Stimulated activated CD8-positive, alpha-beta memory T cell treated with anti-CD3 and anti-CD28 coated beads, Interleukin-4, amount 100 ng/mL, for 48 hours (primary cell): Measurements from ENCODE around the gene ATP6V1G2.
"Not testable (repeated sequence)": the region's sequence is repeated elsewhere in the genome, so short reads cannot be mapped to it uniquely, and the experiment has no call there.

Source experiments
- DNase-seq: peaks from one replicate; pipeline ENCODE4 v3.0.0-alpha.2; 2020

Gene ATP6V1G2

GRCh38 chr6:31546339-31546957, at the start of gene ATP6V1G2:
TSS of gene ATP6V1G2 (minus strand) at chr6:31546608. CDS start at chr6:31546559, 49 bp downstream.
- peak; percentile 94 for DNase-seq

- DNase-seq: no peak
Measured at GRCh38 chr6:31592396-31592771, 46.0 kb upstream of the ATP6V1G2 start.

GRCh38 chr6:31590691-31591090, 44.3 kb upstream of the ATP6V1G2 start:
- DNase-seq: not testable (repeated sequence)

DNA sequence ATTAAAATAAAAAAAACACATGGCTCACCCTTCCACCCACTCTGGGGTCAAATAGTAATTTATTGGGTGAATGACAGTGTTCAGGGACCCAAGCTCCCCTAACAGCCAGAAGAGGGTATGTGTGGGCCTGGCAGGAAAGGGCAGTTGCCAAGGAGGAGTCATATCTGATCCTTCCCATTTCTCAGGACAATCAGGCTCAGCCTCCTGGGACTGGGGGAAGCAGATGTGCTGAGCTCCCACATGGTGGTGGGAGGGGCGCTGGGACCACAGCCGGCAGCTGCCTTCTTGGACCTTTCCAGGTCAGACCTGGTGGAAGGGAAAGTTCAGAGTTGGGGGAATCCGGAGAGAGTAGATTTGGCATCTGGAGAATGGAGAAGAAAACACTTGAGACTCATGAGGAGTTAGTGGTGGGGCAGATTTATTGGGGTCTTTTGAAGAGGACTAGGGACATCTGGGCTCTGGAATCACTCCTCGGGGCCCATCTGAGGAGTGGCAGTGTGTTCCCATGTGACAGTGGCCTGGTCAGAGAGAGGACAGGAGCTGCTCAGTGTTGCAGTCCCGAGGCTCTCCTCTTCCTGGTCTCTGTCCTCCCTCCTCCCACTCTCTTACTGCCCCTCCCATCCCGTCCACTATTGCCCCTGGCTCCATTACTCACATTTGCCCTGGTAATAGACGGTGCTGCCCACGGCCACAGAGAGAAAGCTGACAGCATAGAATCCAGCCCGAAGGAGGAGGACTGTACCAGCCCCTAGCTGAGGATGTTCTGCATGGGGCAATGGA, 42.7 kb upstream of the ATP6V1G2 start:
- no peak for DNase-seq

DNA sequence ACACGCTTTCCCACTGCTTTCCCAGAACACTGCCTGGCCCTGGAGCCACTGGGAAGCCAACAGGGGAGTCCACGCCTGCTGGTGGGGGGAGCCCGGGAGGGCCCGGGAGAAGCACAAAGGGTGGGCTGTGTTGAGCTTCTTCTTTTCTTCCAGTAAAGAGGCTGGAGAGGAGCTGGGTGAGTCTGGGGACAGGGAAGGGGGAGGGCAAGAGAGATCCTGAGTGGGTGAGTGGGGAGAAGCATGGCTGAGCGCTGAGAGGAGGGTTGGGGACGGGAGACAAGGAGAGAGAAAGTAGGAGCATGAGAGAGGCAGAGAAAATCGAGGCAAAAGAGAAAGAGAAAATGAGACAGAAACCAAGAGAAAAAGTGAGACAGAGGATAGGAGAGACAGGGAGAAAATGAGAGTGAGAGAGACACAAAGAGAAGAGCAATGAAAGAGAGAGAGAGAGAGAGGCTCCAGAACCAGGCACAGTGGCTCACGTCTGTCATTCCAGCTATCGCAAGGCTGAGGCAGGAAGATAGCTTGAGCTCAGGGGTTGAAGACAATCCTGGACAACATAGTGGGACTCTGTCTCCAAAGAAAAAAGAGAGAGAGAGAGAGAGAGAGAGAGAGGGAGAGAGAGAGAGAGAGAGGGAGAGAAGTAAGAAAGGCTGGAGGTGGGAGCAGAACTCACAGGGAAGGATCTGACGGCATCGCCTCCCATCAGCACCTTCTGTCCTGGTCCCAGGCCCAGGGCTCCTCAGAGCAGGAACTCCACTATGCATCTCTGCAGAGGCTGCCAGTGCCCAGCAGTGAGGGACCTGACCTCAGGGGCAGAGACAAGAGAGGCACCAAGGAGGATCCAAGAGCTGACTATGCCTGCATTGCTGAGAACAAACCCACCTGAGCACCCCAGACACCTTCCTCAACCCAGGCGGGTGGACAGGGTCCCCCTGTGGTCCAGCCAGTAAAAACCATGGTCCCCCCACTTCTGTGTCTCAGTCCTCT, 41.7 kb upstream of the ATP6V1G2 start:
- no peak for DNase-seq

DNA sequence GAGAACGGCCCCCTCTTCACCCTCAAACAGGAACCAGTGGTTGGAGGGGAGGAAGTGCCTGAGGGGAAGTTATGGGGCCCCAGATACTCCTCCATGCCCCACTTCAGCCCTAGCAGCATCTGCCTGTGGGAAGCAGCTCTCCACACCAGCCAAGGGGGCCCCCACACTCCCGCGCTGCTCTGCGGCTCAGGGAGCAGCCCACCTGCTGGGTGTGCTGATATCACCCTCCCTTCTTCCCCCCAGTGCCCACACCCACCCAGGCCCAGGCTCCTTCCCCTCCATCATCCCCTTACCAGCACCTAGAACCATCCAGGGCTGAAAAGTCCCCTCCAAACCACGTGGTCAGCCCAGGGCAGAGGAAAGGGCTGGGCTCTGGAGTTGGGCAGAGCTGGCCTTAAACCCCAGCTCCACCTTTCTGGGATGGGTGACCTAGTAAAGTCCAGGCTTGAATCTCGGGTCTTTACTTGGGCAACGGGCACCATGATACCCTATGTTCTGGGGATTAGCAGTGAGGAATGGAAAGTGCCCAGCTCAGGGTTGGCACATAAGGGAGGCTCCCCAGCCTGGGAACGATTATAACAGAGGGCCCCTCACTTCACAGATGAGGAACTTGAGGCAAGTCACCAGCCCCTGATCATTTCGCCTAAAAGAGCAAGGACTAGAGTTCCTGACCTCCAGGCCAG, 40.3 kb upstream of the ATP6V1G2 start:
- peak; percentile 49 for DNase-seq

GRCh38 chr6:31586008-31586407, 39.6 kb upstream of the ATP6V1G2 start, which contains the start of gene LST1:
TSS of gene LST1 (plus strand) at chr6:31586277. CDS start at chr6:31587300, 1,023 bp downstream.
- no peak for DNase-seq

GRCh38 chr6:31585491-31585890, 39.1 kb upstream of the ATP6V1G2 start:
- DNase-seq: peak; percentile 64

DNA sequence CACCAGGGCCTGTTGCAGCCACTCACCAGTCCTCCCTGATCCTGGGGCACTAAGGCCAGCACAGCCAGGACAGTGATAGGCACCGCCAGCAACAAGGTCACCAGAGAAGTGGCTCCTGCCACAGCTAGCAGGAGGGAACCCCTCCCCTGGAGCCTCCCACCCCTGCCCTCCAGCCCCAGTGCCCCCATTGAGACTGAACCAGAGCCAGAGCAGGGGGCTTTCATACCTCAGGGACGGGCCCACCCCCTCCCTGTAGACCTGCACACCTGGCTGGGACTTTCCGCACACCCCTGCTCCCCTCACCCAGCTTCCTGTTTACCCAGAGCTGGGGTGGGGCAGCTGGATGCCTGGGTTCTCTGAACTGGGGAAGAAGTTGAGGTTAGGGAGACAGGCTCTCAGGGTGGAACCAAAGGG, 35.8 kb upstream of the ATP6V1G2 start, which contains the start of gene LTB:
TSS of gene LTB (minus strand) at position 195 of the 414 bp plus-strand sequence. CDS start at position 188, 7 bp downstream.
- peak; percentile 60 for DNase-seq

DNA sequence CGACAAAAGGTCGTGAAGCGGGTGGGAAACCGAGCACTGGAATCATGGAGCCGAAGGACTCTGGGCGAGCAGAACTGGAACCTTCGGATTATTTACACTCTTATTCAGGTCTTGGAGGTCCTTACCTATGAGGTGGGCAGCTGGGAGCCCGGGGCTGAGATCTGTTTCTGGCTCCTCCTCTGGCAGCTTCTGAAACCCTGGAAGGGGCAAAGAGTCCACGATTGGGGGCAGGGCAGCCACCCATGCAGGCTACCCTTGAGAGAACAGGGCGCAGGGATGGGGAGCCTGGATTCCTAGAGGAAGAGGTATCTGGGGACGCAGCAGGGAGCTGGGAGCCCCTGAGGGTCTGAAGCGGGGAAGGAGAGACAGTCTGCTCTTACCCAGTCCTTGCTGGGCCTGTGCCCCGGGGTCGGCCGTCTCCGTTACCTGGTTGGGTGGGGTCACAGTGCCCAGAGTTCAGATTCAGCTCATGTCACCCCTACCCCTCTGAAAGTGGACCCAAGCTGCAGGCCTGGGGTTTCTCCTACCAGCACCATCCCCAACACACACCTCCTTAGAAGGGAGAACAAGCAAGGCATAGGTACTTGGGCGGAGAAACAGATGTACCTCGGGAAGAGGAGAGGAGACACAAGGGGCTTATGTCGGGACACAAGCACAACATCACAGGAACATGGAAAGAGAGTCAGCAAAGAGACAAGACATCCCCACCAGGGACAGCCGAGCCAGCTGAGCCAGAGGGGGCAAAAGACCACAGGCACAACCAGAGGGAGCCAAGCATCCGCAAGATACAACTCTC, 35.2 kb upstream of the ATP6V1G2 start:
- peak; percentile 56 for DNase-seq

DNA sequence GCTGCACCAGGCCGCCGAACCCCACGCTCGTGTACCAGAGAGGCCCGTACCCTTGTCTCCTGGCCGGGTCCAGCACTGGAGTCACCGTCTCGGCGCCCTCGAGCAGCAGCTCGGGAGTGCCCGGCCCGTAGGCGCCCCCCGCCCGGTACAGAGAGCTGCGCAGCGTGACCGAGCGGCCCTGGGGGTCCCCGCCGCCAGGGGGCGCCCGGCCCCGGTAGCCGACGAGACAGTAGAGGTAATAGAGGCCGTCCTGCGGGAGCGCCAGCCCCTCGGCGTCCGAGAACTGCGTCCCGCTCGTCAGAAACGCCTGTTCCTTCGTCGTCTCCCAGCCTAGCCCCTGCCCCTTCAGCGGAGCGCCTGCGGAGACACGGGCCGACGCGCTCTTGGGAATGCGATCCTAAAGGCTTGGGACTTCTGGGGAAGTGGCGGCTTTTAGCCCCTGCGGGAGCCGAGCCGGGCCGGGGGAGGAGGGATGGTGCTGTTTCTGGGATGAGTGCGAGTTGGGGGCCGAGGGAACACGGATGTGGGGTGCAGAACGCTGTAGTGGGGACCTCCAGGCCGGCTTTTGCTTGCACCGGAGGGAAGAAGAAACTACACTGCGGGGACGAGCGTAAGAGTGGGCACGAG, 34.5 kb upstream of the ATP6V1G2 start:
- DNase-seq: peak; percentile 93

- no peak for DNase-seq
Measured at GRCh38 chr6:31580438-31580740, 34.0 kb upstream of the ATP6V1G2 start.

GRCh38 chr6:31579546-31580437, 33.4 kb upstream of the ATP6V1G2 start:
- DNase-seq: peak; percentile 67

DNA sequence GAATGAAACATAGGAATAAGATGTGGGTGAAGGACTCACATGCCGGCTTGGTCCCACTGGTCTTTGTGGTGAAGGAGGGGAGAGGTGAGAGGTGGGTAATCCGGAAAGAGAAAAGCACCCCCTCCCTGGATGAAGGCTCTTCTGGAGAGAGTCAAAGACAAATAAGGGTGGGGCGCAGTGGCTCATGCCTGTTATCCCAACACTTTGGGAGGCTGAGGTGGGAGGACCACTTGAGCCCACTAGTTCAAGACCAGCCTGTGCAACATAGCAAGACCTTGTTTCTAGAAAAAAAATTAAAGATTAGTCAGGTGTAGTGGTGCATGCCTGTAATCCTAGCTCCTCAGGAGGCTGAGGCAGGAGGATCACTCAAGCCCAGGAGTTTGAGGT, 32.7 kb upstream of the ATP6V1G2 start:
- peak; percentile 61 for DNase-seq

- DNase-seq: peak; percentile 60
Measured at GRCh38 chr6:31578184-31579118, 32.0 kb upstream of the ATP6V1G2 start.

DNA sequence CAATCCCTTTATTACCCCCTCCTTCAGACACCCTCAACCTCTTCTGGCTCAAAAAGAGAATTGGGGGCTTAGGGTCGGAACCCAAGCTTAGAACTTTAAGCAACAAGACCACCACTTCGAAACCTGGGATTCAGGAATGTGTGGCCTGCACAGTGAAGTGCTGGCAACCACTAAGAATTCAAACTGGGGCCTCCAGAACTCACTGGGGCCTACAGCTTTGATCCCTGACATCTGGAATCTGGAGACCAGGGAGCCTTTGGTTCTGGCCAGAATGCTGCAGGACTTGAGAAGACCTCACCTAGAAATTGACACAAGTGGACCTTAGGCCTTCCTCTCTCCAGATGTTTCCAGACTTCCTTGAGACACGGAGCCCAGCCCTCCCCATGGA, 31.2 kb upstream of the ATP6V1G2 start:
- no peak for DNase-seq

GRCh38 chr6:31576897-31577578, 30.6 kb upstream of the ATP6V1G2 start:
- peak; percentile 74 for DNase-seq

GRCh38 chr6:31575952-31576685, 29.7 kb upstream of the ATP6V1G2 start:
- no peak for DNase-seq
